ENCODE data around the gene LCE2B.
"Not testable (repeated sequence)": the region's sequence is repeated elsewhere in the genome, so short reads cannot be mapped to it uniquely, and the experiment has no call there.

The LCE2B gene

DNA sequence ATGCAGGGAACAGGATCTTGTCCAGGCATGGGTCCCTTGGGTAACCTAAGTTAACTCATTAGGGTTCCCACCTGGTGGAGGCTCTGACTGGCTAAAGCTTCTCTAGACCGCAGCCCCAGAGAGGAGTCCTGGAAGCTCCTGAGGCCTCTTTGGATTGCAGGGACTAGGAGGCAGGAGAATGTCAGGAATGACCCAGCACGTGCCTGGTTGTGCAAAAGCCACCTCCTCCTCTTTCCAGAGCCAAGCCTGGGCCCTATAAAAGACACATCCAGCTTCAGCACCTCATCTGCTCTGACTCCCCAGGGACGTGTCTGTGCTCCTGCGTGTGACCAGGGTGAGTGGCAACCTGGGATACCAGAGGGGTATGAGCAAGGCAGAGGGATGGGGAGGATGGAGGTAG, at the start of gene LCE2B:
Gene LCE2B (plus strand): TSS at position 301 of the 400 bp plus-strand sequence. CDS start 721 bp downstream, outside the sequence.
- not testable (repeated sequence) for DNase-seq

DNA sequence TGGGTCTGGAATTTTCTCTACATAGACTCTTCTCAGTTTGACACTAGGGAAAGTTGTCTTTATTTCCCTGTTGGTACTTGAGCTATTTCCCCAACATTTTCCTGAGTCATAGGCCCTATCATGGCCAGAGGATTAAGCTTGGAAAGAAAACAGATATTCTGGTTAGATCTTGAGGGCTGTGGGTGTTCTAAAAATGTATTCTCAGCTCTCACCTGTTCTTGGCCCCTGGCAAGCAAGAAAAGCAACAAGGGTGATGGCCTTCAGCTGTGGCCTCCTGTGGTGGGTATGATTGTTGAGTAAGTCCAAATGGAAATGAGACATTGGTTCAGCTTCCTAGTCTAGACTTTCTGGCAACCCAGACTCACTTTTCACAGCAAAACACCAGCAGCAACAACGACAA, 45.6 kb upstream of the LCE2B start:
- DNase-seq = no peak

- no peak for DNase-seq
These were observed 42.0 kb upstream of the LCE2B start for GRCh38 chr1:152643945-152644344.

- DNase-seq = no peak
These were observed 40.8 kb upstream of the LCE2B start for GRCh38 chr1:152645146-152645545.

- no peak for DNase-seq
These were observed 39.3 kb upstream of the LCE2B start for GRCh38 chr1:152646656-152647055.

DNA sequence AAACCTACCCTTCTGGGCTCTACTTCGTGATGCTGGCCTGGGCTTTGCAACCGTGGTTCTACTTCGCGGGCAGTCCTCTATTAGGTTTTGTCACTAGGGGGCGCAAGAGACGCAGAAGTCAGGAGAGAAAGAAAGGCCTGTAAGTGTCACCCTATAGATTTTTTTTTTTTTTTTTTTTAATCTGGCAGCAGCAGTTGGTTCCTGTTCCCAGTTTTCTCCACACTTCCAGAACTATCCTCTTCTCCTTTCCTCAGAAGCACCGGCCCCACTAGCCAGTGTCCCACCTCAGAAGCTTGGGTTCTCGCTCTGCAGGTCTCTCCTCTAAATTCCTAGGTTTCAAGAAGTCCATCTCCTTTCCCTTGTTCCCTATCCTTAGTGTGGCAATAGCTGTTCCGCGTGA, 31.8 kb upstream of the LCE2B start:
- peak; percentile 83 for DNase-seq

DNA sequence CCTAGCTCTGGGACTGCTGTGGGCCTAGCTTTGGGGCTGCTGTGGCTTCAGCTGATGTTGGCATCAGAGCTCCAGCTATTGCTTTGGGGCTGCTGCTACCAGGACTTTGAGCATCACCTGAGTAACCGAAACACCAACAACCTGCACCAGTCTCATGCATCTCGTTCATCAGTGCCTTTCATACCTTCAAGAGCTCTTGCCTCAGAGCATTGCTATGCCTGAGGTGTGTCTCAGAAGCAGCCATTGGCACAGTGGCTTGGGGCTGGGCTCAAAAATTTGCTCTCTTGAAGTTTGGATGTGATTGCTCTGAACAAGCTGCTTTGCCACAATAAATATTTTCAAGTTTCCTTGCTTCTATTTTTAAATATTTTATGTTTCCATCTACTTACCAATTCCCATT, 29.5 kb upstream of the LCE2B start:
- DNase-seq = no peak

DNA sequence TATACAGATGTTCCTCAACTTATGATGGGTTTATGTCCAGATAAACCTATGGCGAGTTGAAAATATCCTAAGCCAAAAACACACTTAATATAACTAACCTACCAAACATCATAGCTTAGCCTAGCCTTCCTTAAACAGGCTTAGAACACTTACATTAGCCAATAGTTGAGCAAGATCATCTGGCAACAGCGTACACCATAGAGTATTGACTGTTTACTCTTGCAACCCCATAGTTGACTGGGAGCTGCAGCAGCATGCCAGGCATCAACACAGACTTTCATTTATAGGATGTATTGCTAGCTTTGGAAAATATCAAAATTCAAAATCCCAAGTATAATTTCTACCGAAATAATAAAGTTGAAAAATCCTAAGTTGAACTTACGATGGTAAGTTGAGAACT, 28.2 kb upstream of the LCE2B start:
- DNase-seq = no peak

DNA sequence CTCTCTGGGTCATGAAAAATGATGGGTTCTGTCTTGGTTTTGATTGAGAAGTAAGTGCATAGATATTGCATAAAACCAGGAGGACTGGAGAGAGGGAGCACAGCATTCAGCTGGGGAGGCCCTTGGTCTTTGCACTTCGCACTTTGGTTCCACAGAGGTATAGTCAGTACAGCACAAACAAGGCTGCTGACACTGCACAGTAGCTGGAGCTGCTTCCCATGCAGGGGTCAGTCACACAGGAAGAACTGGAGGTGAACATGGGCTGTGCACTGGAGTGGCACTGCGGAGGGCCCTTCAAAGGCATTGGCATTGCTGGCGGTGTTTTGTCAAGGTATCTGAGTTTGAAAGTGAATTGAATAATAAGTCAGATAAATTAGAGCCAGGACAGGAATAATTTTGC, 27.3 kb upstream of the LCE2B start:
- DNase-seq = no peak

GRCh38 chr1:152663098-152663497, 22.8 kb upstream of the LCE2B start, which contains the start of gene LCE2D:
Gene LCE2D, plus strand, starts transcription at chr1:152663380. Its CDS starts 726 bp downstream, at chr1:152664106.
- no peak for DNase-seq

GRCh38 chr1:152666171-152666570, 19.8 kb upstream of the LCE2B start:
- DNase-seq = not testable (repeated sequence)

DNA sequence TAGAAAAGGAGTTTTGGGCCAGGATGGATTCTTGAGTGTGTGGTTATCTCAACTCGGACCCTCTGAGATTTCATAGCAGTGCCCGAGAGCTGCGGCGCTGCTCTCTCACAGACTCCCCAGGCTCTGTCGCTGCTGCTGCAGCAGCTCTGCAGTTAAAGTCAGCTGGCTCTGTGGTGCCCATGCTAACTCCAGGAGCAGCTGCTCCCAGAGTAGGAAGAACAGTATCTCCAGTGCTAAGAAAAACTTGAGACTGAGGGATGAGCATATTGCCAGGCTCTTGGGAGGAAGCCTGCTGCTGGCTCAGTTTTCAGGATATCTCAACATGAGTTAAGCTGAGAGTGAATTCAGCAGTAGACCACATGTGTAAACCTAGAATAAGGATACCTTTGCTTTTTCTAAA, 18.3 kb upstream of the LCE2B start:
- no peak for DNase-seq

DNA sequence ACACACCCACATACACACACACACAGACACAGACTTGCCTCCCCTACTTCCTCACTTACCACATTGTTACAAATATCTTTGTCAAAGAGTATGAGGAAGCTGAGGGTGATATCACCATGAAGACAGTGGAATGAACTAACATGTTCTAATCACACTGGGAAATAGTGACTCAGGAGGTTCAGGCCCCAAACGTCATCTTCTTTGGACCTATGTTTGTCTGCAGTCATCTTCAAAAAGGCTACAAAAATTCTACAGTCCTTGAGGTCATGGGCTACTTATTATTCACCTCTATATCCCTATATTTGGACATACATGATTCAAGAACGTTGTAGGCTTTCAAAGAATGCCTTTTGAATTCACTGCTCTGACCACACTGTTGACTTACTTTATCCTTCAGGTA, 12.9 kb upstream of the LCE2B start:
- no peak for DNase-seq

DNA sequence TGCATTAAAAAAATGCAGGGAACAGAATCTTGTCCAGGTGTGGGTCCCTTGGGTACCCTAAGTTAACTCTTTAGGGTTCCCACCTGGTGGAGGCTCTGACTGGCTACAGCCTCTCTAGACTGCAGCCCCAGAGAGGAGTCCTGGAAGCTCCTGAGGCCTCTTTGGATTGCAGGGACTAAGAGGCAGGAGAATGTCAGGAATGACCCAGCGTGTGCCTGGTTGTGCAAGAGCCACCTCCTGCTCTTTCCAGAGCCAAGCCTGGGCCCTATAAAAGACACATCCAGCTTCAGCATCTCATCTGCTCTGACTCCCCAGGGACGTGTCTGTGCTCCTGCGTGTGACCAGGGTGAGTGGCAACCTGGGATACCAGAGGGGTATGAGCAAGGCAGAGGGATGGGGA, 10.9 kb upstream of the LCE2B start, which contains the start of gene LCE2C:
Gene LCE2C (plus strand): TSS at position 297 of the 400 bp plus-strand sequence. CDS start 737 bp downstream, outside the sequence.
- not testable (repeated sequence) for DNase-seq

GRCh38 chr1:152679459-152679858, 6.5 kb upstream of the LCE2B start:
- no peak for DNase-seq

GRCh38 chr1:152681616-152682015, 4.3 kb upstream of the LCE2B start:
- no peak for DNase-seq

- no peak for DNase-seq
These were observed 2.1 kb upstream of the LCE2B start for GRCh38 chr1:152683846-152684245.

DNA sequence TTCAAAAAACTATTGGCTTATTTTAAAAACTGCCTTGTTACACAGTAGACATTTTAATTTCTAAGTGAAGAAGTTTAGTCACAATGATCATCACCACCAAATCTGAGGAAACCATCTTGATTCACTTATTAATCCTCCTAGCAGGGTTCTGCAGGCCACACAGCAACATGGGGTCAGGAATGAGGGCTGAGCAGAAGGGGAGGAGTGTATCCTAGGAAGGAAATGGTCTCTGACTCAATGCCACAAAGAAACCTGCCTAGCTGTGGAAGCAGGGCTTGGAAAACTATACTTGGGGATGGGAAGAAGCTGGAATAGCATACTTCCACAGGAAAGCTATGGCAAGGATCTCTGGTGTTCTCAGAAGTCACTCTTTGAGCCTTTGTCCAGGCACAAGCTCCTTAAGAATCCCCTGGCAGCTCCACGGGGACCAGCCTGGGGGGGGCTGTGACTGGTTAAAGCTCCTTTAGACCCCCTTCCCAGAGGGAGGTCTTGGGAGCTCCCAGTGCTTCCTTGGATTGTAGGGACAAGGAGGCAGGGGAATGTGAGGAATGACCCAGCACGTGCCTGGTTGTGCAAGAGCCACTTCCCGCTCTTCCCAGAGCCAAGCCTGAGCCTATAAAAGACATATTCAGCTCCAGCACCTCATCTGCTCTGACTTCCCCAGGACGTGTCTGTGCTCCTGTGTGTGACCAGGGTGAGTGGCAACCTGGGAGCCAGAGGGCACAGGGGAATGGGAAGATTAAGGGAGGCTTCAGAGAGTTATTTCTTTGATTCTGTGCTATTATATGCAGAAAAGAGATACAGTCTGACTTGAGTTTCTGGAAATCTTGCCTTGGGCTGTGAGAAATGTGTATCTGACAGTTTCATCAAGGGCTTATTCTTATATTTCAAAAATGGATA, 12.0 kb downstream of the LCE2B start, which contains the start of gene LCE2A:
Gene LCE2A (plus strand): TSS at position 645 of the 900 bp plus-strand sequence. CDS start 557 bp downstream, outside the sequence.
- no peak for DNase-seq

DNA sequence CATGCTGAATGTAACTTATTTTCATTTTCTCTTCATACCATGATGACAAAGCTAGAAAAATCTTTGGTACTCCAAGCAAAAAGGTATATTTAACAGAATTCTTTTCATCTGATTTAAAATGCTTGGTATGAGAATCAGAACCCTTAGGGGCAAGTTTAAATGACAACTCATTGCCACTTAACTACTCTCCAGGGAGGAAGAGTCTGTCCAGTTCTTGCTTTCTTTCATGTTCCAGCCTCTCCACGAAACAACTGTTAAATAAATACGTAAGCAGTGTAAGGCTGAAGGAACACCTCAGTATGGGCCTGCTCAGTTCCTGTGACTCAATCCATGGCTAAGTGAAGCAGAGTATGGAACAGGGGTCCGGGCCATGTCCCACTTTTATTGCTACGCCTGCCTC, 13.8 kb downstream of the LCE2B start:
- no peak for DNase-seq

DNA sequence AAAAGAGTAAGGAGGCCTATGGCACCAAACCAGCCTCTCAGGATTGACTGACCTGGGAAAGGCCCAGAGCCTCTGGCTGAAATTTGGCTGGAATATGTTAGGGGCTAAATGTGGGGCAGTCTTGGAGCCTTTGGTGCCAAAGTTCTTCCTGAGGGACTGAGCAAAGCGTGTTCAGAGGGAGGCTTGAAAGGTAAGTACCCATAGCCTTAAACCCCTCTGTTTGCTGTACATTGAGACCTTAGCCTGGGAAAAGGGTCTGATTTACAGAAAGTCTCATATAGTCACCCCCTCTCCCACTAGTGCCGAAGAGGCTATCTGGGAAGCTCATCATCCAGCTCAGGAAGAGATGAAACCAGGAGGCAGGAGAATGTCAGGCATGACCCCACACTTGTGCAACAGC, 21.9 kb downstream of the LCE2B start, which contains the start of gene LCE4A:
Gene LCE4A (plus strand): TSS at position 301 of the 400 bp plus-strand sequence. CDS start 916 bp downstream, outside the sequence.
- no peak for DNase-seq

DNA sequence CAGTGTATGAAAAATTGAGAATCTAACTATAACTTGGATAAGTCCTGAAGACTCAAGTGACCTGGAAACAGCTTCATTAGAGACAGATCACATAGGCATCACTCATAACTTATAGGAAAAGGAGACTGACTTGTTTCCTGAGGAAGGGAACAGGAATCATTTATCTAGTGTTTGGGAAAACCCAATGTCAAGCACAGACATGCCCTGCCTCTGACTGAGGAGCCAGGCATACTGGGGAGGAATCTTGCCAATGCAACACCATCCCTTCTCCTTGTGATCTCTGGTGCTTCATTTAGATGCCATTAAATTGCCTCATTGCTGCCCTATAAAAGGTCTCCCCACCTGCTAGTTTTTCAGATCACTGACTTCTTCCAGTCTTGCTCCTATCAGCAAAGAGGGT, 32.3 kb downstream of the LCE2B start:
- no peak for DNase-seq

GRCh38 chr1:152725261-152725660, 39.3 kb downstream of the LCE2B start:
- no peak for DNase-seq

DNA sequence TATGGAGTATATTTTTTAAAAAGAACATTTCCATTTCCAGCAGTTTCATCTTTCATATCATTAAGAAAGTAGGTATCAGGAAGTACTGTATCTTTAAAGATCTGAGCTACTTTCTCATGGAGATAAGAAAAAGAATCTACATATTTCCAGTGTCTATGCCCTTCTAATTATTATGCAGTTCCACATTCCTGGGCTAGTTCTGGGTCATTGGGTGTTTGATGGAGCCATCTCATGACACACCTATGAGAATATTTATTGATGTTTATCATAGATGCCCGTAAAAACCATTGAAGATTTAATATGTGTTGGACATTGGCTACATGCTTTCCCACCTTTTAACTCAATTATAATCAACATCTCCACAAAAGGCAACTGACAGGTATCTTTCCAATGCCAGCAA, 43.1 kb downstream of the LCE2B start:
- DNase-seq = no peak

DNA sequence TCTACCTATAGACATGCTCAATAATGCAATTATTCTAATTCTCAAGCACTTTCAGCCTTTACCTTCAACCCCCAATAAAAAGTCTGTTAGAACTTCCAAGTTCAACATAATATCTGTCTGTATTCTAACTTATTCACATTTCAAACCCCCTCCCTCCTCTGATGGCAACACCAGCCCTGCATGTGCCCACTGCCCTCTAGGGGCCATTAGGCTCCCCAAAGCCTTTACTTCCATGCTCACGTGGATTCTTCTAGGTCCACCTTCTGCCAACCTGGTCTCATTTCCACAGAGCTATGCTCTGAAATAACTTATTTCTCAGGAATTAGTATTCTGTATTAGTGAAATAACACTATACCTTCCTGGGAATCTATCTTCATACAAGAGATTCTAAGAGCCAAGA, 49.7 kb downstream of the LCE2B start:
- no peak for DNase-seq
